ENCODE measurements around the gene TMEM108.

DNA sequence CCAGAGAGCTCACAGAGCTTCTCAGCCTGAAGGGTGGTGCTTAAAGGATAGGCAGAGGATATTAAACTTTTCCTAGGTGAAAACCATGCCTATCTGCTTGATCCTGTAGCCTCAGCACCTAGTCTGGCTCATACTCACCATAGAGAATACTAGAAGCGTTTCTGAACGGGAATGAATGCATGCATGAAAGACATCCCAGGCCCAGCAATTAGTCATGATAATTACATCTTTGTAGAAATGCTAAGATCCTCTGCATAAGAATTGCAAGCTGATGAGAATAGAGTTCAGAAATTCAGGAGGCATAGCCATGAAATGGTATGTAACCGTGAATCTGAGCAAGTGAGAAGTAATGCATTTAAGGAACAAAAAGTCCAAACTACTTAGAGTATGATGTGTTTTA lies 5.9 kb upstream of the TMEM108 start:
- TF ChIP-seq, protein P1, sequence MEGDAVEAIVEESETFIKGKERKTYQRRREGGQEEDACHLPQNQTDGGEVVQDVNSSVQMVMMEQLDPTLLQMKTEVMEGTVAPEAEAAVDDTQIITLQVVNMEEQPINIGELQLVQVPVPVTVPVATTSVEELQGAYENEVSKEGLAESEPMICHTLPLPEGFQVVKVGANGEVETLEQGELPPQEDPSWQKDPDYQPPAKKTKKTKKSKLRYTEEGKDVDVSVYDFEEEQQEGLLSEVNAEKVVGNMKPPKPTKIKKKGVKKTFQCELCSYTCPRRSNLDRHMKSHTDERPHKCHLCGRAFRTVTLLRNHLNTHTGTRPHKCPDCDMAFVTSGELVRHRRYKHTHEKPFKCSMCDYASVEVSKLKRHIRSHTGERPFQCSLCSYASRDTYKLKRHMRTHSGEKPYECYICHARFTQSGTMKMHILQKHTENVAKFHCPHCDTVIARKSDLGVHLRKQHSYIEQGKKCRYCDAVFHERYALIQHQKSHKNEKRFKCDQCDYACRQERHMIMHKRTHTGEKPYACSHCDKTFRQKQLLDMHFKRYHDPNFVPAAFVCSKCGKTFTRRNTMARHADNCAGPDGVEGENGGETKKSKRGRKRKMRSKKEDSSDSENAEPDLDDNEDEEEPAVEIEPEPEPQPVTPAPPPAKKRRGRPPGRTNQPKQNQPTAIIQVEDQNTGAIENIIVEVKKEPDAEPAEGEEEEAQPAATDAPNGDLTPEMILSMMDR (IDR thresholded peaks at IDR 0.05) = no peak
- TF ChIP-seq POLR2A (IDR thresholded peaks at IDR 0.05) = no peak
